ENCODE measurements around the gene PPCDC. TPM values are rescaled to one million over a fixed set of nuclear protein-coding genes. Genes with fewer than 3 reads are reported as not detected.

PPCDC gene
- total RNA-seq, 4 donors from 2014 or later = 6.4 to 8.9 (median 7.4) TPM

DNA sequence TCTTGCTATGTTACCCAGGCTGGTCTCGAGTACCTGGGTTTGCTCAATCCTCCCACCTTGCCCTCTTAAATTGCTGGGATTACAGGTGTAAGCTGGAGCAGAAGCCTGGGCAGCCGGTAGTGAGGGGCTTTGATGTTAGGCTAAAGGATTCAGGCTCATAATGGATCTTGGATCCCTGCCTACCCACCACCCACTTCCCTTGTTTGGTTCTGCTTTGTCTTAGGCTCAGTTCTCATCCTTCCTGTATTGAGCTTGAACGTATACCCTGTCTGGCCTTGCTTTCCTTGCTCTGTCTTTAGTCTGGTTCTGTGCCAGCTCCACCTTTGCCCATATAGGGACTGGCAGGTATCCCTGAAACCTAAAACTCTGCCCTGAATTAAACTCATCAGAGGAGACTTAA lies 1.7 kb downstream of the PPCDC start:
- Histone ChIP-seq H3K9me3 (no peaks in the 10 kb centered on the region), H3K36me3 (peaks cover 0 to 6% (median 0%) of the 10 kb centered on the region in 4 donors), H3K4me1 (peaks cover 26 to 45% (median 33%) of the 10 kb centered on the region in 4 donors), H3K4me3 (no peak overlapping the region), H3K27ac (replicated peaks in 1 of 4) (no peak overlapping the region), H3K27me3 (no peaks in the 10 kb centered on the region)
- TF ChIP-seq, protein P1, sequence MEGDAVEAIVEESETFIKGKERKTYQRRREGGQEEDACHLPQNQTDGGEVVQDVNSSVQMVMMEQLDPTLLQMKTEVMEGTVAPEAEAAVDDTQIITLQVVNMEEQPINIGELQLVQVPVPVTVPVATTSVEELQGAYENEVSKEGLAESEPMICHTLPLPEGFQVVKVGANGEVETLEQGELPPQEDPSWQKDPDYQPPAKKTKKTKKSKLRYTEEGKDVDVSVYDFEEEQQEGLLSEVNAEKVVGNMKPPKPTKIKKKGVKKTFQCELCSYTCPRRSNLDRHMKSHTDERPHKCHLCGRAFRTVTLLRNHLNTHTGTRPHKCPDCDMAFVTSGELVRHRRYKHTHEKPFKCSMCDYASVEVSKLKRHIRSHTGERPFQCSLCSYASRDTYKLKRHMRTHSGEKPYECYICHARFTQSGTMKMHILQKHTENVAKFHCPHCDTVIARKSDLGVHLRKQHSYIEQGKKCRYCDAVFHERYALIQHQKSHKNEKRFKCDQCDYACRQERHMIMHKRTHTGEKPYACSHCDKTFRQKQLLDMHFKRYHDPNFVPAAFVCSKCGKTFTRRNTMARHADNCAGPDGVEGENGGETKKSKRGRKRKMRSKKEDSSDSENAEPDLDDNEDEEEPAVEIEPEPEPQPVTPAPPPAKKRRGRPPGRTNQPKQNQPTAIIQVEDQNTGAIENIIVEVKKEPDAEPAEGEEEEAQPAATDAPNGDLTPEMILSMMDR (IDR thresholded peaks at IDR 0.05) = no peak
- no peak for TF ChIP-seq POLR2AphosphoS5 (IDR thresholded peaks at IDR 0.05)
- TF ChIP-seq EP300 (IDR thresholded peaks at IDR 0.05) = no peak
- no peak for TF ChIP-seq POLR2A (IDR thresholded peaks at IDR 0.05; ENCODE audit: low read depth)
- DNase-seq (ENCODE audit: extremely low spot score) = no peak
- 56% methylated on average over 3 of the region's 3 CpGs for WGBS
- intact Hi-C loops (cut with DNase I) = loop anchor here (10.0 kb wide), 1 partner anchor 280 kb away; no protein-coding TSS in a partner anchor

DNA sequence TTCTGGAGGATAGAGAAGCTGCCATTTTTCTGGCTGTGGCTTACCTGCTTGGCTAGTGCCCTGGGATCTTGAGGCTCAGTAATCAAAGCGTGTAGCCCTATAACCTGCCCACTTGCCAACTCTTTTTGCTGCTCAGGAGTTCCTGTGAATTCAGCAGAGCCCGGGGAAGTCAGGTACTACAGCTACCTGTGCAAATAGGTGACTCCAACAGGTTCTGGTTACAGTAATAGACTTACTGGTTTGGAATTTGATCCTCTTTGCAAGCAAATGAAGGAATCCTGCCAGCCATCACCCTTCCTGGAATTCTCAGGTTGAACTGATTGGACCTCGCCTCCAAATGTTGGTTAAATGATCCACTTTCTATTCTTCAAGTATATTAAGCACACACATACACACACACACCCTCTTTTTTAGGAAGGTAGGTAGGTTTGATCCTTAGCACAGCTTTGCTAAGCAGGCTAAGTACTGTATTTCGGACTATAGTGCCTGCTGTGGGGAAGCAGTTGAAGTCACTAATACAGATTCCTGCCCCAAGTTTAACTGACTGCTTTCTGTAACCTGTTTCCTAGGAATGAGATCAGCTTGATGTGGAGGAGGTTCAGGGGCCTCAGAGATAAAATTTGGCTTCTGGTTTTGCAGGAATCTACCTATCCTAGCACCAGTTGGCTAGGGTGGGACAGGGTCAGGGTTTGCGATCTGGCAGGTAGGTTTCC lies 2.3 kb downstream of the PPCDC start:
- intact Hi-C loops (cut with DNase I) = loop anchor here (10.0 kb wide), 1 partner anchor 279 kb away; no protein-coding TSS in a partner anchor
- H3K4me3 ChIP-seq = no peak overlapping the region
- TF ChIP-seq POLR2AphosphoS5 (IDR thresholded peaks at IDR 0.05) (no peak), EP300 (IDR thresholded peaks at IDR 0.05) (no peak), POLR2A (IDR thresholded peaks at IDR 0.05; ENCODE audit: low read depth) (no peak)
- TF ChIP-seq, protein P1 (IDR thresholded peaks at IDR 0.05) = no peak
- peaks cover 0 to 6% (median 0%) of the 10 kb centered on the region in 4 donors for H3K36me3 ChIP-seq
- H3K27me3 ChIP-seq = no peaks in the 10 kb centered on the region
- no peak overlapping the region for H3K27ac ChIP-seq (replicated peaks in 1 of 4)
- DNase-seq (ENCODE audit: extremely low spot score) = no peak
- peaks cover 30 to 50% (median 39%) of the 10 kb centered on the region in 4 donors for H3K4me1 ChIP-seq
- no peaks in the 10 kb centered on the region for H3K9me3 ChIP-seq
- 80% methylated on average over 4 of the region's 5 CpGs for WGBS

DNA sequence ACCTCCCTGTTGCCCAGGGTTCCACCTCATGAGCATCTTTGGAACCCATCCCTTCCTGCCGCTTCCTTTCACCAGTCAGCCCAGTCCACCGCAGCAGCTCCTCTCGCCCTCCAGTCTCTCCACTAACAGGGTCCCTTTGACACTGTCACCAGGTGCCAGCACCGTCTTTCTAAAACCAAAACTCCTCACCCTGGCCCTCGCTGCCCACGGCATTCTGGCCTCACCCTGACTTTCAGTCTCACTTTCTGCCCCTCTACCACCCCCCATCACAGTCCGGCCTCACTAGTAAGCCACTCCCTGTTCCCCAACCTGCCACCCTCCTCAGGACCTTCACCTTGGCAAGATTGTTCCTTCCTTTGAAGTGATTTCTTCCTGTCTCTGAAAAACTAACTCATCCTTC lies 4.2 kb downstream of the PPCDC start:
- no peak for DNase-seq (ENCODE audit: extremely low spot score)
- TF ChIP-seq EP300 (IDR thresholded peaks at IDR 0.05) (no peak), POLR2AphosphoS5 (IDR thresholded peaks at IDR 0.05) (no peak), POLR2A (IDR thresholded peaks at IDR 0.05; ENCODE audit: low read depth) (no peak)
- TF ChIP-seq, protein P1 (IDR thresholded peaks at IDR 0.05) = no peak
- H3K36me3 ChIP-seq = peaks cover 0 to 6% (median 0%) of the 10 kb centered on the region in 4 donors
- H3K4me1 ChIP-seq = peaks cover 37 to 60% (median 52%) of the 10 kb centered on the region in 4 donors
- 82% methylated on average over 7 of the region's 7 CpGs for WGBS
- no peak overlapping the region for H3K4me3 ChIP-seq
- intact Hi-C loops (cut with DNase I) = loop anchor here (10.0 kb wide), 1 partner anchor 277 kb away; no protein-coding TSS in a partner anchor
- H3K27me3 ChIP-seq = no peaks in the 10 kb centered on the region
- no peak overlapping the region for H3K27ac ChIP-seq (replicated peaks in 1 of 4)
- no peaks in the 10 kb centered on the region for H3K9me3 ChIP-seq

DNA sequence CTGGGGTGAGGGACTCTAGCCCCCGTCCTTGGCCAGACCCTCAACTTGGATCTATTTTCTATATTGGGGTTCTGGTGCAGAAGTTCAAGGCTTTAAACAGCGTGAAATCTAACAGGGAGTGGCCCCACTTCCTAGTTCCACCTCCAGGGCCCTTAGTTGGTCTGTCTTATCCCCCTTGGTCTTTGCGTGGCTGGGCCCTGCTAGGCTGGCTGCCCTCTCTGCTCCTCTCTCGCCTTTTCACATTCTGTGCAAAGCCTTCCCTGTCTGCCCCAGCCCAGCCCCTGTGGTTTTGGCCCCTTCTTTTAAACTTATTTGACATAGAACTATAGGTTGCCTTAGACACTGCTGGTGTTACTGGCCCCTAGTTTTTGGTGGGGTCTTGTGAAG lies 5.6 kb downstream of the PPCDC start:
- peak overlapping the region in 1 of 4 donors; percentile 34 for H3K4me3 ChIP-seq
- peaks cover 0 to 11% (median 0%) of the 10 kb centered on the region in 4 donors for H3K36me3 ChIP-seq
- no peaks in the 10 kb centered on the region for H3K9me3 ChIP-seq
- H3K27me3 ChIP-seq = no peaks in the 10 kb centered on the region
- H3K27ac ChIP-seq (replicated peaks in 1 of 4) = peak overlapping the region in 3 of 4 donors; percentile 65 to 66 (median 65)
- no peak for DNase-seq (ENCODE audit: extremely low spot score)
- 62% methylated on average over 4 of the region's 4 CpGs for whole genome bisulfite sequencing
- H3K4me1 ChIP-seq = peaks cover 37 to 56% (median 49%) of the 10 kb centered on the region in 4 donors
- intact Hi-C loops (cut with DNase I) = loop anchor here (1.0 to 10.0 kb wide), 2 partner anchors 175 to 276 kb away; no protein-coding TSS in a partner anchor
- TF ChIP-seq POLR2A (IDR thresholded peaks at IDR 0.05; ENCODE audit: low read depth) (no peak), EP300 (IDR thresholded peaks at IDR 0.05) (no peak), POLR2AphosphoS5 (IDR thresholded peaks at IDR 0.05) (no peak)
- TF ChIP-seq, protein P1 (IDR thresholded peaks at IDR 0.05) = no peak

Measured in esophagus muscularis mucosa (tissue), 4 donors.